Measurements from ENCODE around the gene NADSYN1. TPM values are rescaled to one million over a fixed set of nuclear protein-coding genes. Genes with fewer than 3 reads are reported as not detected.
"Not testable (repeated sequence)": the region's sequence is repeated elsewhere in the genome, so short reads cannot be mapped to it uniquely, and the experiment has no call there.

Gene NADSYN1
- total RNA-seq, 1 experiment from 2014 or later = 91.3 TPM

- Mint-ChIP-seq H3K9me3 (ENCODE audit: unreplicated experiment) (peaks cover 10% of the 10 kb centered on the region), H3K27ac (ENCODE audit: unreplicated experiment) (no peak overlapping the region), H3K4me1 (ENCODE audit: low read depth, unreplicated experiment) (peaks cover 21% of the 10 kb centered on the region), H3K4me3 (ENCODE audit: unreplicated experiment) (no peak overlapping the region), H3K36me3 (ENCODE audit: insufficient read depth, unreplicated experiment) (no peaks in the 10 kb centered on the region), H3K27me3 (ENCODE audit: insufficient read depth, unreplicated experiment) (no peaks in the 10 kb centered on the region)
- DNase-seq = no peak
- no TSS peak for BruUV-seq (replicated peaks)
- Histone ChIP-seq H3K27me3 (replicated peaks; ENCODE audit: control insufficient read depth, insufficient read depth, low read length) (no peaks in the 10 kb centered on the region), H3K36me3 (ENCODE audit: control insufficient read depth, insufficient read depth, low read length) (no peaks in the 10 kb centered on the region), H3K9me3 (no peaks in the 10 kb centered on the region), H3K4me3 (ENCODE audit: low read depth, low read length) (no peak overlapping the region), H3K4me1 (peaks cover 7% of the 10 kb centered on the region)
- no peak for TF ChIP-seq CTCF (IDR thresholded peaks at IDR 0.05; ENCODE audit: insufficient read depth in 1 of 2, low read depth in 1 of 2, low read length in 1 of 2, severe bottlenecking in 1 of 2, unreplicated experiment in 1 of 2)
- ChIA-PET CTCF (no interaction called here), POLR2A (no interaction called here)
- intact Hi-C loops (cut with micrococcal nuclease; ENCODE audit: unreplicated experiment) = no loop called here
Observed at GRCh38 chr11:71538666-71538990, 85.6 kb downstream of the NADSYN1 start.

GRCh38 chr11:71539017-71539416, 86.0 kb downstream of the NADSYN1 start:
- no TSS peak for BruUV-seq (replicated peaks)
- Mint-ChIP-seq H3K36me3 (ENCODE audit: insufficient read depth, unreplicated experiment) (no peaks in the 10 kb centered on the region), H3K27ac (ENCODE audit: unreplicated experiment) (no peak overlapping the region), H3K4me1 (ENCODE audit: low read depth, unreplicated experiment) (peaks cover 22% of the 10 kb centered on the region), H3K27me3 (ENCODE audit: insufficient read depth, unreplicated experiment) (no peaks in the 10 kb centered on the region), H3K9me3 (ENCODE audit: unreplicated experiment) (peaks cover 10% of the 10 kb centered on the region), H3K4me3 (ENCODE audit: unreplicated experiment) (no peak overlapping the region)
- H3K27me3 ChIP-seq (replicated peaks; ENCODE audit: control insufficient read depth, insufficient read depth, low read length) = no peaks in the 10 kb centered on the region
- H3K9me3 ChIP-seq = no peaks in the 10 kb centered on the region
- intact Hi-C loops (cut with micrococcal nuclease; ENCODE audit: unreplicated experiment) = no loop called here
- POLR2A ChIA-PET = no interaction called here
- CTCF ChIA-PET = no interaction called here
- TF ChIP-seq CTCF (IDR thresholded peaks at IDR 0.05; ENCODE audit: insufficient read depth in 1 of 2, low read depth in 1 of 2, low read length in 1 of 2, severe bottlenecking in 1 of 2, unreplicated experiment in 1 of 2) = no peak
- peaks cover 10% of the 10 kb centered on the region for H3K4me1 ChIP-seq
- DNase-seq = no peak
- H3K36me3 ChIP-seq (ENCODE audit: control insufficient read depth, insufficient read depth, low read length) = no peaks in the 10 kb centered on the region
- H3K4me3 ChIP-seq (ENCODE audit: low read depth, low read length) = no peak overlapping the region

DNA sequence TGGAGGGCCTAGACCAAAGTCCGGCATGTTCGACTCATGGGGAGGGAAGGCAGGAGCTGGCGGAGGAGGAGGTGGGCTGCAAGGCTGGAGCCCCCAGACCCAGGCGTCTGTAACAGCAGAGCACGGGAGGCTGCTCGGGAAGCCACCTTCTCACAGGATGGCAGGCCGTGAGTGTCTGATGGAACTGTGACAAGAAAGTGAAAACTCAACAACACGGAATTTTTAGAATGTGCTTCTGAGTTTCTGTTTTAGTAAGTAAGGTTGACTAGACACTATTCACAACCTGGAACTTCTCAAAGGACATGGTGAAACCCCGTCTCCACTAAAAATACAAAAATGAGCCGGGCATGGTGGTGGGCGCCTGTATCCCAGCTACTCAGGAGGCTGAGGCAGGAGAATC, 87.0 kb downstream of the NADSYN1 start:
- intact Hi-C loops (cut with micrococcal nuclease; ENCODE audit: unreplicated experiment); H3K36me3 Mint-ChIP-seq (ENCODE audit: insufficient read depth, unreplicated experiment); H3K9me3 ChIP-seq; H3K27ac Mint-ChIP-seq (ENCODE audit: unreplicated experiment); H3K4me3 Mint-ChIP-seq (ENCODE audit: unreplicated experiment); POLR2A ChIA-PET; DNase-seq; H3K36me3 ChIP-seq (ENCODE audit: control insufficient read depth, insufficient read depth, low read length); H3K27me3 ChIP-seq (replicated peaks; ENCODE audit: control insufficient read depth, insufficient read depth, low read length); BruUV-seq (replicated peaks); H3K27me3 Mint-ChIP-seq (ENCODE audit: insufficient read depth, unreplicated experiment); CTCF ChIA-PET; H3K4me3 ChIP-seq (ENCODE audit: low read depth, low read length): not testable (repeated sequence)
- Mint-ChIP-seq H3K4me1 (ENCODE audit: low read depth, unreplicated experiment) (peaks cover 16% of the 10 kb centered on the region), H3K9me3 (ENCODE audit: unreplicated experiment) (peaks cover 10% of the 10 kb centered on the region)
- peaks cover 13% of the 10 kb centered on the region for H3K4me1 ChIP-seq

GRCh38 chr11:71540521-71541304, 87.7 kb downstream of the NADSYN1 start:
- intact Hi-C loops (cut with micrococcal nuclease; ENCODE audit: unreplicated experiment); POLR2A ChIA-PET; H3K9me3 ChIP-seq; CTCF ChIA-PET; BruUV-seq (replicated peaks); H3K36me3 ChIP-seq (ENCODE audit: control insufficient read depth, insufficient read depth, low read length); H3K27me3 Mint-ChIP-seq (ENCODE audit: insufficient read depth, unreplicated experiment); DNase-seq; H3K27me3 ChIP-seq (replicated peaks; ENCODE audit: control insufficient read depth, insufficient read depth, low read length); H3K4me3 Mint-ChIP-seq (ENCODE audit: unreplicated experiment); H3K27ac Mint-ChIP-seq (ENCODE audit: unreplicated experiment); H3K36me3 Mint-ChIP-seq (ENCODE audit: insufficient read depth, unreplicated experiment); H3K4me3 ChIP-seq (ENCODE audit: low read depth, low read length): not testable (repeated sequence)
- H3K9me3 Mint-ChIP-seq (ENCODE audit: unreplicated experiment) = peaks cover 17% of the 10 kb centered on the region
- H3K4me1 ChIP-seq = peaks cover 18% of the 10 kb centered on the region
- H3K4me1 Mint-ChIP-seq (ENCODE audit: low read depth, unreplicated experiment) = peaks cover 15% of the 10 kb centered on the region

All from Caco-2 (cell line).